NCI-H187 treated with DMSO at 0.1 percent for 48 hours (cell line): Measurements from ENCODE around the gene SLIT1.

ENCODE experiments used
- DNase-seq: peaks from one replicate; lab custom pipeline; 2025; lab: John Stamatoyannopoulos, UW

Gene SLIT1

GRCh38 chr10:97001183-97001991, 184.4 kb downstream of the SLIT1 start:
- DNase-seq, result no peak

GRCh38 chr10:97000487-97001182, 185.1 kb downstream of the SLIT1 start:
- DNase-seq, result no peak

GRCh38 chr10:96999987-97000386, 185.8 kb downstream of the SLIT1 start:
- no peak for DNase-seq

- DNase-seq, result no peak
Observed at GRCh38 chr10:96999337-96999736, 186.4 kb downstream of the SLIT1 start.

- no peak for DNase-seq
Observed at GRCh38 chr10:96998329-96998888, 187.3 kb downstream of the SLIT1 start.

- no peak for DNase-seq
Observed at GRCh38 chr10:96996275-96996965, 189.3 kb downstream of the SLIT1 start.

GRCh38 chr10:96995851-96996250, 189.9 kb downstream of the SLIT1 start:
- DNase-seq, result no peak

- no peak for DNase-seq
Observed at GRCh38 chr10:96992721-96993120, 193.0 kb downstream of the SLIT1 start.

GRCh38 chr10:96991313-96991841, 194.4 kb downstream of the SLIT1 start:
- DNase-seq, result no peak

GRCh38 chr10:96988426-96988825, 197.3 kb downstream of the SLIT1 start:
- DNase-seq, result no peak

GRCh38 chr10:96987842-96988175, 197.9 kb downstream of the SLIT1 start:
- DNase-seq, result no peak

- DNase-seq, result no peak
Observed at GRCh38 chr10:96987141-96987841, 198.5 kb downstream of the SLIT1 start.

GRCh38 chr10:96986200-96986856, 199.4 kb downstream of the SLIT1 start:
- no peak for DNase-seq

GRCh38 chr10:96984541-96985131, 201.1 kb downstream of the SLIT1 start:
- no peak for DNase-seq

- no peak for DNase-seq
Observed at GRCh38 chr10:96982149-96982930, 203.4 kb downstream of the SLIT1 start.

GRCh38 chr10:96978621-96979154, 207.1 kb downstream of the SLIT1 start:
- DNase-seq, result no peak

- no peak for DNase-seq
Observed at GRCh38 chr10:96975136-96975535, 210.6 kb downstream of the SLIT1 start.

- no peak for DNase-seq
Observed at GRCh38 chr10:96973809-96974747, 211.7 kb downstream of the SLIT1 start.

- no peak for DNase-seq
Observed at GRCh38 chr10:96972264-96972663, 213.5 kb downstream of the SLIT1 start.
